NCI-H1417 (cell line): Measurements from ENCODE around the gene DMRT2.

ENCODE experiments used
- DNase-seq, 3 experiments: peaks; one replicate each; lab custom pipeline; 2025; lab: John Stamatoyannopoulos, UW

The DMRT2 gene

GRCh38 chr9:1047591-1048230 is 2.4 kb upstream of the DMRT2 start:
- DNase-seq, result no peak

GRCh38 chr9:1048231-1048619 is 1.9 kb upstream of the DMRT2 start:
- no peak for DNase-seq

- no peak for DNase-seq
Observed at GRCh38 chr9:1048811-1049210, 1.3 kb upstream of the DMRT2 start.

GRCh38 chr9:1049641-1050040 is 516 bp upstream of the DMRT2 start:
- DNase-seq, result no peak

- no peak for DNase-seq
Observed at GRCh38 chr9:1051210-1051583, 1.0 kb downstream of the DMRT2 start.

- DNase-seq, result peak in 2 of 3 experiments; percentile 8 to 58
Observed at GRCh38 chr9:1051584-1052275, 1.6 kb downstream of the DMRT2 start.

GRCh38 chr9:1052365-1053281 is 2.5 kb downstream of the DMRT2 start:
- DNase-seq, result no peak

- DNase-seq, result no peak
Observed at GRCh38 chr9:1053282-1053621, 3.1 kb downstream of the DMRT2 start.

GRCh38 chr9:1053986-1054425 is 3.8 kb downstream of the DMRT2 start:
- no peak for DNase-seq

GRCh38 chr9:1055166-1055565 is 5.0 kb downstream of the DMRT2 start:
- DNase-seq, result no peak

GRCh38 chr9:1057910-1058309 is 7.8 kb downstream of the DMRT2 start:
- no peak for DNase-seq

- no peak for DNase-seq
Observed at GRCh38 chr9:1058826-1059487, 8.8 kb downstream of the DMRT2 start.

- DNase-seq, result no peak
Observed at GRCh38 chr9:1065130-1065529, 15.0 kb downstream of the DMRT2 start.

- DNase-seq, result no peak
Observed at GRCh38 chr9:1070692-1071091, 20.5 kb downstream of the DMRT2 start.

GRCh38 chr9:1071730-1072129 is 21.6 kb downstream of the DMRT2 start:
- peak in 1 of 3 experiments; percentile 59 for DNase-seq

GRCh38 chr9:1073497-1073896 is 23.3 kb downstream of the DMRT2 start:
- no peak for DNase-seq

GRCh38 chr9:1077616-1078015 is 27.5 kb downstream of the DMRT2 start:
- no peak for DNase-seq

GRCh38 chr9:1083325-1083913 is 33.3 kb downstream of the DMRT2 start:
- peak in 2 of 3 experiments; percentile 13 to 67 for DNase-seq

- DNase-seq, result no peak
Observed at GRCh38 chr9:1085086-1085485, 34.9 kb downstream of the DMRT2 start.

GRCh38 chr9:1086517-1086916 is 36.4 kb downstream of the DMRT2 start:
- no peak for DNase-seq

- no peak for DNase-seq
Observed at GRCh38 chr9:1087120-1087881, 37.1 kb downstream of the DMRT2 start.
